Endothelial cell of umbilical vein (primary cell): ENCODE measurements around the gene CETN1. TPM values are rescaled to one million over a fixed set of nuclear protein-coding genes. Genes with fewer than 3 reads are reported as not detected.

ENCODE experiments used
- BruUV-seq: library from RNA; stranded (reverse); fragments of 400-500 nt; replicated peaks from 2 replicates; lab custom pipeline; 2021; lab: Mats Ljungman, UMichigan
- CTCF ChIA-PET: fragments of 300-600, 350-600 bp; sonication (Branson Sonifier 250); formaldehyde crosslinking; loops from one replicate; lab custom pipeline; 2021; ENCODE audit warnings: antibody characterized with exemption, inconsistent platforms; lab: Charles Lee
- POLR2A ChIA-PET: fragments of 300-600, 350-600 bp; sonication (Branson Sonifier 250); formaldehyde crosslinking; loops from one replicate; lab custom pipeline; 2021; ENCODE audit warnings: antibody characterized with exemption, inconsistent platforms; lab: Charles Lee
- DNase-seq: peaks from one replicate; pipeline ENCODE4 v3.0.0-alpha.2; 2011; ENCODE audit warnings: low read depth, low spot score
- FAIRE-seq: peaks from 2 replicates; lab custom pipeline; 2011; peaks lifted over from hg19 to GRCh38; lab: Jason Lieb, UNC
- H2AFZ ChIP-seq: 2 replicates; pipeline ENCODE4 v1.6.0; 2012; ENCODE audit warnings: low read depth, low read length, control low read depth, inconsistent platforms
- H3K27ac ChIP-seq: 2 replicates; pipeline ENCODE4 v1.5.1; 2011; ENCODE audit warnings: low read depth, mild to moderate bottlenecking, control low read depth, low read length, moderate library complexity; ENCODE audit not compliant: insufficient read depth
- H3K27me3 ChIP-seq, 2 experiments: 2 replicates each; pipeline versions ENCODE4 v1.6.0 to v1.6.1; 2011; ENCODE audit warnings: low read length in 2 of 2, mixed read lengths in 1 of 2; ENCODE audit not compliant: control insufficient read depth in 2 of 2, insufficient read depth in 2 of 2
- H3K36me3 ChIP-seq, 2 experiments: 2 replicates in 1 of 2; 3 replicates in 1 of 2; pipeline ENCODE4 v1.5.1; 2011; ENCODE audit warnings: low read length in 2 of 2, mild to moderate bottlenecking in 1 of 2, moderate library complexity in 1 of 2; ENCODE audit not compliant: control insufficient read depth in 2 of 2, insufficient read depth in 2 of 2; ENCODE audit errors: extremely low read depth in 1 of 2
- H3K4me1 ChIP-seq: 3 replicates; pipeline ENCODE4 v1.5.1; 2011; ENCODE audit warnings: mild to moderate bottlenecking, low read length; ENCODE audit not compliant: control insufficient read depth, insufficient read depth; ENCODE audit errors: extremely low read depth
- H3K4me2 ChIP-seq: 2 replicates; pipeline ENCODE4 v1.6.1; 2011; ENCODE audit warnings: low read length, control low read depth, mixed read lengths; ENCODE audit not compliant: insufficient read depth
- H3K4me3 ChIP-seq, 3 experiments: fragments of 200-600 bp in 1 of 3; sonication (generic), shearing (Covaris generic) in 1 of 3; replicated peaks in 1 of 3; 2 replicates each; pipeline ENCODE4 v1.5.1; 2011 to 2016; ENCODE audit warnings: control low read depth in 3 of 3, low read length in 3 of 3, mild to moderate bottlenecking in 2 of 3, inconsistent platforms in 1 of 3, low read depth in 1 of 3, moderate library complexity in 1 of 3; ENCODE audit not compliant: insufficient read depth in 1 of 3
- H3K79me2 ChIP-seq: 2 replicates; pipeline ENCODE4 v1.6.0; 2012; ENCODE audit warnings: low read length, inconsistent platforms; ENCODE audit not compliant: control insufficient read depth, insufficient read depth
- H3K9ac ChIP-seq: replicated peaks from 2 replicates; pipeline ENCODE3; 2011; ENCODE audit warnings: low read length, control low read depth; ENCODE audit not compliant: insufficient read depth; ENCODE audit errors: extremely low read depth
- H3K9me1 ChIP-seq: replicated peaks from 3 replicates; pipeline ENCODE4 v1.6.0; 2011; ENCODE audit warnings: mild to moderate bottlenecking, low read length; ENCODE audit not compliant: control insufficient read depth, insufficient read depth; ENCODE audit errors: extremely low read depth
- H3K9me3 ChIP-seq: replicated peaks from 2 replicates; pipeline ENCODE4 v1.5.1; 2012; ENCODE audit warnings: low read length, inconsistent platforms; ENCODE audit not compliant: control insufficient read depth, insufficient read depth
- H4K20me1 ChIP-seq: replicated peaks from 2 replicates; pipeline ENCODE3; 2011; ENCODE audit warnings: mild to moderate bottlenecking, low read length; ENCODE audit not compliant: control insufficient read depth, insufficient read depth; ENCODE audit errors: extremely low read depth
- EZH2 ChIP-seq: IDR thresholded peaks from 2 replicates; pipeline ENCODE4 v1.6.1; 2012; ENCODE audit warnings: borderline replicate concordance, low read depth, mild to moderate bottlenecking, moderate library complexity, low read length, inconsistent platforms; ENCODE audit not compliant: severe bottlenecking
- FOS ChIP-seq: IDR thresholded peaks from 2 replicates; pipeline ENCODE4 v1.6.1; 2011; ENCODE audit warnings: mild to moderate bottlenecking, low read length, moderate library complexity, borderline replicate concordance; ENCODE audit not compliant: insufficient read depth
- GATA2 ChIP-seq: IDR thresholded peaks from 2 replicates; pipeline ENCODE4 v1.7.0; 2011; ENCODE audit warnings: low read depth, mild to moderate bottlenecking, moderate library complexity, mixed read lengths, low read length; ENCODE audit not compliant: insufficient read length, insufficient read depth
- JUN ChIP-seq: IDR thresholded peaks from 2 replicates; pipeline ENCODE4 v1.6.1; 2011; ENCODE audit warnings: borderline replicate concordance, low read depth; ENCODE audit not compliant: insufficient read length, insufficient read depth
- MYC ChIP-seq: IDR thresholded peaks from one replicate; pipeline ENCODE4 v1.6.1; 2011; ENCODE audit warnings: mild to moderate bottlenecking, low read depth, low read length
- dilution Hi-C: fragments of 300-500 bp; cut with MboI; formaldehyde crosslinking; loops from one replicate; pipeline ENCODE4 v1.15.0; 2019; ENCODE audit warnings: low sequenced_read_pairs; ENCODE audit not compliant: extremely low pct_ligation_motif_present
- intact Hi-C: fragments of 100-400 bp; cut with micrococcal nuclease; formaldehyde crosslinking; loops from one replicate; pipeline ENCODE4 v1.10.0; 2022
- polyA plus RNA-seq, 4 experiments: library from polyadenylated mRNA; depleted of rRNA in 3 of 4; stranded (reverse) in 3 of 4; unstranded in 1 of 4; fragments of >200 nt; gene quantifications; 2 replicates each; pipeline versions ENCODE4 v1.2.1 to v1.2.3, GENCODE V29; 2011 to 2012; ENCODE audit warnings: missing spikeins in 1 of 4
- total RNA-seq: library from RNA; stranded (reverse); gene quantifications from 2 replicates; pipeline ENCODE4 v1.2.3, GENCODE V29; 2021
- TF ChIP-seq, protein P1 (sequence below): IDR thresholded peaks from 2 replicates; pipeline ENCODE4 v1.6.1; 2011; ENCODE audit not compliant: insufficient read depth, insufficient read length
- TF ChIP-seq, protein P2 (sequence below), 2 donors: IDR thresholded peaks; 1 replicate in 1 of 2; 2 replicates in 1 of 2; pipeline ENCODE4 v1.5.1; 2011; ENCODE audit warnings: low read length in 2 of 2, mild to moderate bottlenecking in 2 of 2, moderate library complexity in 2 of 2, control low read depth in 1 of 2, inconsistent platforms in 1 of 2, low read depth in 1 of 2; ENCODE audit not compliant: insufficient read depth in 1 of 2; ENCODE audit errors: extremely low read depth in 1 of 2

The CETN1 gene
- total and polyA plus RNA-seq, 2 donors (not counting 3 experiments of a cell fraction or from before 2014, with no cell fraction given) = not detected

DNA sequence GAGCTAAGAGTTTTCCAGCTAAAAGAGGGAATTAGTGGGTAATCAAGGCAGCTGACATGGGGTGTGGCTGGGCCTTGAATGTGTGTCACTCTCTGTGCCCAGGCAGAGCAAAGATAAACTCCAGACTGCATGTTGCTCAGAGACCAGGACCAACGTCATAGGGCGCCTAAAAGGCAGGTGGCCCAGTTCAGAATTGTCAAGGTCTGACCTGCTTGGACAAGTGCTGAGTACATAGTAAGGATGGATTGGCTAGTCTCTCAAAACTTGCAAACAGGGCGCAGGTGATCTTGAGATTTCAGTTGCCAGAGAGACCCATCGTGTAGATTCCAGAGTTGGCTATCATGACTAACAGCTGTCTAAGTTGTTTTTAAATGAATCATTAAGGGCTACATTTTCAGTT, 35.6 kb downstream of the CETN1 start:
- intact Hi-C loops = loop anchor here (1.0 to 5.0 kb wide), 5 partner anchors 88 to 347 kb away; partner anchors contain the start of gene THOC1
- BruUV-seq = no TSS peak
- dilution Hi-C loops = no loop called here
- no peak overlapping the region for H2AFZ ChIP-seq
- no peak overlapping the region for H3K27ac ChIP-seq
- H3K36me3 ChIP-seq = no peaks in the 10 kb centered on the region
- no peak overlapping the region for H3K4me2 ChIP-seq
- H3K9me3 ChIP-seq = no peaks in the 10 kb centered on the region
- FAIRE-seq = no peak
- CTCF ChIA-PET = interaction anchor here (0.6 to 6.8 kb wide), 31 partner anchors 9 to 348 kb away, joined by 3 to 82 read pairs (median 3); partner anchors contain the start of gene THOC1
- H3K4me3 ChIP-seq = no peak overlapping the region
- no peaks in the 10 kb centered on the region for H3K27me3 ChIP-seq
- POLR2A ChIA-PET = interaction anchor here (1.0 kb wide), 1 partner anchor 348 kb away, joined by 3 read pairs; no protein-coding TSS in a partner anchor
- H4K20me1 ChIP-seq = no peaks in the 10 kb centered on the region
- H3K79me2 ChIP-seq = no peaks in the 10 kb centered on the region
- TF ChIP-seq, protein P1, sequence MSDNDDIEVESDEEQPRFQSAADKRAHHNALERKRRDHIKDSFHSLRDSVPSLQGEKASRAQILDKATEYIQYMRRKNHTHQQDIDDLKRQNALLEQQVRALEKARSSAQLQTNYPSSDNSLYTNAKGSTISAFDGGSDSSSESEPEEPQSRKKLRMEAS = no peak
- no peak for TF ChIP-seq JUN
- TF ChIP-seq EZH2 = no peak
- no peak for TF ChIP-seq GATA2
- TF ChIP-seq MYC = no peak
- no peak overlapping the region for H3K9ac ChIP-seq
- H3K4me1 ChIP-seq = no peaks in the 10 kb centered on the region
- no peaks in the 10 kb centered on the region for H3K9me1 ChIP-seq
- no peak for DNase-seq

GRCh38 chr18:616380-616995, 36.3 kb downstream of the CETN1 start:
- no peaks in the 10 kb centered on the region for H3K79me2 ChIP-seq
- H3K4me1 ChIP-seq = no peaks in the 10 kb centered on the region
- H3K27ac ChIP-seq = no peak overlapping the region
- H4K20me1 ChIP-seq = no peaks in the 10 kb centered on the region
- ChIA-PET CTCF (interaction anchor here (0.8 to 12.1 kb wide), 13 partner anchors 8 to 331 kb away, joined by 3 to 652 read pairs (median 5); no protein-coding TSS in a partner anchor), POLR2A (interaction anchor here (1.0 kb wide), 1 partner anchor 349 kb away, joined by 3 read pairs; no protein-coding TSS in a partner anchor)
- dilution Hi-C loops = no loop called here
- peak; percentile 64 for DNase-seq
- no peak overlapping the region for H3K9ac ChIP-seq
- BruUV-seq = no TSS peak
- no peak overlapping the region for H3K4me3 ChIP-seq
- H3K9me1 ChIP-seq = no peaks in the 10 kb centered on the region
- no peaks in the 10 kb centered on the region for H3K27me3 ChIP-seq
- intact Hi-C loops = loop anchor here (1.0 to 5.0 kb wide), 5 partner anchors 89 to 348 kb away; partner anchors contain the start of gene THOC1
- no peaks in the 10 kb centered on the region for H3K36me3 ChIP-seq
- TF ChIP-seq, protein P2, sequence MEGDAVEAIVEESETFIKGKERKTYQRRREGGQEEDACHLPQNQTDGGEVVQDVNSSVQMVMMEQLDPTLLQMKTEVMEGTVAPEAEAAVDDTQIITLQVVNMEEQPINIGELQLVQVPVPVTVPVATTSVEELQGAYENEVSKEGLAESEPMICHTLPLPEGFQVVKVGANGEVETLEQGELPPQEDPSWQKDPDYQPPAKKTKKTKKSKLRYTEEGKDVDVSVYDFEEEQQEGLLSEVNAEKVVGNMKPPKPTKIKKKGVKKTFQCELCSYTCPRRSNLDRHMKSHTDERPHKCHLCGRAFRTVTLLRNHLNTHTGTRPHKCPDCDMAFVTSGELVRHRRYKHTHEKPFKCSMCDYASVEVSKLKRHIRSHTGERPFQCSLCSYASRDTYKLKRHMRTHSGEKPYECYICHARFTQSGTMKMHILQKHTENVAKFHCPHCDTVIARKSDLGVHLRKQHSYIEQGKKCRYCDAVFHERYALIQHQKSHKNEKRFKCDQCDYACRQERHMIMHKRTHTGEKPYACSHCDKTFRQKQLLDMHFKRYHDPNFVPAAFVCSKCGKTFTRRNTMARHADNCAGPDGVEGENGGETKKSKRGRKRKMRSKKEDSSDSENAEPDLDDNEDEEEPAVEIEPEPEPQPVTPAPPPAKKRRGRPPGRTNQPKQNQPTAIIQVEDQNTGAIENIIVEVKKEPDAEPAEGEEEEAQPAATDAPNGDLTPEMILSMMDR (IDR thresholded peaks at IDR 0.05; ENCODE audit: extremely low read depth in 1 of 2, insufficient read depth in 1 of 2, low read depth in 1 of 2, low read length in 2 of 2) = peak; percentile 47 to 50
- TF ChIP-seq FOS (no peak), MYC (no peak)
- no peak overlapping the region for H3K4me2 ChIP-seq
- H3K9me3 ChIP-seq = no peaks in the 10 kb centered on the region
- FAIRE-seq = peak; percentile 70
- H2AFZ ChIP-seq = no peak overlapping the region
